ENCODE results near the gene NIPSNAP2. TPM values are rescaled to one million over a fixed set of nuclear protein-coding genes. Genes with fewer than 3 reads are reported as not detected.
"Not testable (repeated sequence)": the region's sequence is repeated elsewhere in the genome, so short reads cannot be mapped to it uniquely, and the experiment has no call there.

NIPSNAP2 gene
- total RNA-seq, 2 donors from 2014 or later, result 205 to 370 TPM

DNA sequence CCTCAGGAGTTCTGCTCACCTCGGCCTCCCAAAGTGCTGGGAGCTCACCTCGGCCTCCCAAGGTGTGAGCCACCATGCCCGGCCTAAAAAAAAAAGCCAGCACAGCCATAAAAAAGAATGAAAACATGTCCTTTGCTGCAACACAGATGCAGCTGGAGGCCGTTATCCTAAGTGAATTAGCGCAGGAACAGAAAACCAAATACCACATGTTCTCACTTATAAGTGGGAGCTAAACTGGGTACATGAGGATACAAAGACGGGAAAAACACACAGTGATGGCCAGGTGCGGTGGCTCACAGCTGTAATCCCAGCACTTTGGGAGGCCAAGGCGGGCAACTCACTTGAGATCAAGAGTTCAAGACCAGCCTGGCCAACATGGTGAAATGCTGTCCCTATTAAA is 66.0 kb downstream of the NIPSNAP2 start:
- no peaks in the 10 kb centered on the region for H3K9me3 ChIP-seq
- no peaks in the 10 kb centered on the region for H3K36me3 ChIP-seq
- no peak for DNase-seq (ENCODE audit: low spot score)
- H3K27ac ChIP-seq, result no peak overlapping the region
- H3K4me3 ChIP-seq, result no peak overlapping the region
- H3K4me1 ChIP-seq, result peaks cover 0 to 4% of the 10 kb centered on the region in 2 donors
- no peaks in the 10 kb centered on the region for H3K27me3 ChIP-seq
- TF ChIP-seq, protein P1, sequence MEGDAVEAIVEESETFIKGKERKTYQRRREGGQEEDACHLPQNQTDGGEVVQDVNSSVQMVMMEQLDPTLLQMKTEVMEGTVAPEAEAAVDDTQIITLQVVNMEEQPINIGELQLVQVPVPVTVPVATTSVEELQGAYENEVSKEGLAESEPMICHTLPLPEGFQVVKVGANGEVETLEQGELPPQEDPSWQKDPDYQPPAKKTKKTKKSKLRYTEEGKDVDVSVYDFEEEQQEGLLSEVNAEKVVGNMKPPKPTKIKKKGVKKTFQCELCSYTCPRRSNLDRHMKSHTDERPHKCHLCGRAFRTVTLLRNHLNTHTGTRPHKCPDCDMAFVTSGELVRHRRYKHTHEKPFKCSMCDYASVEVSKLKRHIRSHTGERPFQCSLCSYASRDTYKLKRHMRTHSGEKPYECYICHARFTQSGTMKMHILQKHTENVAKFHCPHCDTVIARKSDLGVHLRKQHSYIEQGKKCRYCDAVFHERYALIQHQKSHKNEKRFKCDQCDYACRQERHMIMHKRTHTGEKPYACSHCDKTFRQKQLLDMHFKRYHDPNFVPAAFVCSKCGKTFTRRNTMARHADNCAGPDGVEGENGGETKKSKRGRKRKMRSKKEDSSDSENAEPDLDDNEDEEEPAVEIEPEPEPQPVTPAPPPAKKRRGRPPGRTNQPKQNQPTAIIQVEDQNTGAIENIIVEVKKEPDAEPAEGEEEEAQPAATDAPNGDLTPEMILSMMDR (IDR thresholded peaks at IDR 0.05), result no peak

GRCh38 chr7:56031556-56031955 is 67.2 kb downstream of the NIPSNAP2 start:
- not testable (repeated sequence) for DNase-seq (ENCODE audit: low spot score); H3K27ac ChIP-seq; H3K4me1 ChIP-seq; H3K36me3 ChIP-seq; H3K4me3 ChIP-seq; H3K9me3 ChIP-seq; H3K27me3 ChIP-seq

DNA sequence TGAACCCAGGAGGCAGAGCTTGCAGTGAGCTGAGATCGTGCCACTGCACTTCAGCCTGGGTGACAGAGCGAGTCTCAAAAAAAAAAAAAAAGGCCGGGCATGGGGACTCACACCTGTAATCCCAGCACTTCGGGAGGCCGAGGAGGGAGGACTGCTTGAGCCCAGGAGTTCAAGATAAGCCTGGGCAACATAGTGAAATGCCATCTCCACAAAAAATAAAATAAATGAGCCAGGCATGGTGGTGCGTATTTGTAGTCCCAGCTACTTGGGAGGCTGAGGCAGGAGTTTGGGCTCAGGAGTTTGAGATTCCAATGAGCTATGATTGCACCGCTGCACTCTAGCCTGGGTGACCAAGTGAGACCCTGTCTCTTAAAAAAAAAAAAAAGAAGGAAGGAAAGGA is 68.2 kb downstream of the NIPSNAP2 start:
- H3K27ac ChIP-seq; H3K4me1 ChIP-seq; H3K27me3 ChIP-seq; DNase-seq (ENCODE audit: low spot score); H3K36me3 ChIP-seq; H3K4me3 ChIP-seq; H3K9me3 ChIP-seq: not testable (repeated sequence)

GRCh38 chr7:56033671-56034432 is 69.5 kb downstream of the NIPSNAP2 start:
- Histone ChIP-seq H3K27ac (peak overlapping the region in 1 of 2 donors; percentile 28), H3K4me3 (peak overlapping the region; percentile 45 to 62), H3K9me3 (no peaks in the 10 kb centered on the region), H3K27me3 (no peaks in the 10 kb centered on the region), H3K36me3 (no peaks in the 10 kb centered on the region), H3K4me1 (peaks cover 0 to 4% of the 10 kb centered on the region in 2 donors)
- TF ChIP-seq, protein P1 (IDR thresholded peaks at IDR 0.05), result peak in 1 of 2 donors; percentile 43
- DNase-seq (ENCODE audit: low spot score), result no peak

- no peaks in the 10 kb centered on the region for H3K36me3 ChIP-seq
- no peaks in the 10 kb centered on the region for H3K27me3 ChIP-seq
- DNase-seq (ENCODE audit: low spot score), result no peak
- no peaks in the 10 kb centered on the region for H3K4me1 ChIP-seq
- H3K9me3 ChIP-seq, result no peaks in the 10 kb centered on the region
- H3K4me3 ChIP-seq, result no peak overlapping the region
- no peak overlapping the region for H3K27ac ChIP-seq
- TF ChIP-seq, protein P1 (IDR thresholded peaks at IDR 0.05), result no peak
These were observed 76.3 kb downstream of the NIPSNAP2 start for GRCh38 chr7:56040730-56041129.

DNA sequence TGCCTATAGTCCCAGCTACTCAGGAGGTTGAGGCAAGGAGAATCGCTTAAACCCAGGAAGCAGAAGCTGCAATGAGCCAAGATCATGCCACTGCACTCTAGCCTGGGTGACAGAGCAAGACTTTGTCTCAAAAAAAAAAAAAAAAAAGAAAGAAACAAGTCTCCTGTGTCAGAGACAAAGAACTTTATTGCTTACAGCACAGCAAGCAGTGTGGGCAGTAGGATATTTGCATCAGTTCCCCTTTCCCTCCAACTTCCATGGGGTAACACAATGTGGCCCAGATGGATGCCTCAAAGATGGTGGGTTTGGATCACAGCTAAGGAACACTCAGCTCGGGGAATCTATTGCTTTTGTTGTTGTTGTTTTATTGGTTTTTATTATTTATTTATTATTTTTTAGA is 81.4 kb downstream of the NIPSNAP2 start:
- not testable (repeated sequence) for H3K27ac ChIP-seq; H3K36me3 ChIP-seq; H3K9me3 ChIP-seq; H3K27me3 ChIP-seq; H3K4me3 ChIP-seq; DNase-seq (ENCODE audit: low spot score)
- peaks cover 0 to 27% of the 10 kb centered on the region in 2 donors for H3K4me1 ChIP-seq

GRCh38 chr7:56046721-56047445 is 82.5 kb downstream of the NIPSNAP2 start:
- no peaks in the 10 kb centered on the region for H3K9me3 ChIP-seq
- no peak overlapping the region for H3K4me3 ChIP-seq
- no peak for DNase-seq (ENCODE audit: low spot score)
- H3K36me3 ChIP-seq, result no peaks in the 10 kb centered on the region
- no peaks in the 10 kb centered on the region for H3K27me3 ChIP-seq
- peak overlapping the region in 1 of 2 donors; percentile 16 for H3K27ac ChIP-seq
- peaks cover 0 to 29% of the 10 kb centered on the region in 2 donors for H3K4me1 ChIP-seq
- TF ChIP-seq, protein P1 (IDR thresholded peaks at IDR 0.05), result no peak

DNA sequence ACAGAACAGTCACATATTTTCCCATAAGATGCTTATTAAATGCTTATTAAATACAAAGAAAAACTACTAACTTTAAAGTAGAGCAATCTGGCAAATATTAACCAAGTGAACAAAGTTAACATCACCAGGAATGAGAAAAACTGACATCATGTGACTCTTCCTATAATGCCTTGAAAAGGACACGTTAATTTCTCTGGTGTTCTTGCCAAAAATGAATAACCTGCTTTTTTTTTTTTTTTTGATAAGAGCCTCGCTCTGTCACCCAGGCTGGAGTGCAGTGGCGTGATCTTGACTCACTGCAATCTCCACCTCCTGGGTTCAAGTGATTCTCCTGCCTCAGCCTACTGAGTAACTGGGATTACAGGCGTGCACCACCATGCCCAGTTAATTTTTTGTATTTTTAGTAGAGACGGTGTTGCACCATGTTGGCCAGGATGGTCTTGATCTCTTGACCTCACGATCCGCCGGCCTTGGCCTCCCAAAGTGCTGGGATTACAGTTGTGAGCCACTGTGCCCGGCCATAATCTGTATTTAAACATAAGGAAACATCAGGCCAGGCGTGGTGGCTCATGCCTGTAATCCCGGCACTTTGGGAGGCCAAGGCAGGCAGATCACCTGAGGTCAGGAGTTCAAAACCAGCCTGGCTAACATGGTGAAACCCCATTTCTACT is 83.2 kb downstream of the NIPSNAP2 start:
- H3K9me3 ChIP-seq; H3K36me3 ChIP-seq; DNase-seq (ENCODE audit: low spot score); H3K27me3 ChIP-seq; H3K27ac ChIP-seq; H3K4me3 ChIP-seq: not testable (repeated sequence)
- peaks cover 0 to 35% of the 10 kb centered on the region in 2 donors for H3K4me1 ChIP-seq
